NCI-H2029 treated with DMSO at 0.1 percent for 48 hours (cell line): ENCODE results near the gene MFSD2B.
"Not testable (repeated sequence)": the region's sequence is repeated elsewhere in the genome, so short reads cannot be mapped to it uniquely, and the experiment has no call there.

Source experiments
- DNase-seq: peaks from one replicate; lab custom pipeline; 2025; lab: John Stamatoyannopoulos, UW

MFSD2B gene

GRCh38 chr2:24009680-24010476, at the start of gene MFSD2B:
MFSD2B (plus strand) TSS chr2:24010085; CDS start chr2:24010097, 12 bp downstream.
- DNase-seq, result no peak

GRCh38 chr2:23967846-23968245, 42.0 kb upstream of the MFSD2B start:
- no peak for DNase-seq

GRCh38 chr2:23976883-23977282, 33.0 kb upstream of the MFSD2B start:
- DNase-seq, result no peak

GRCh38 chr2:23988371-23988770, 21.5 kb upstream of the MFSD2B start:
- DNase-seq, result no peak

- no peak for DNase-seq
Measured at GRCh38 chr2:23992931-23993330, 17.0 kb upstream of the MFSD2B start.

GRCh38 chr2:23993736-23994269, 16.1 kb upstream of the MFSD2B start:
- DNase-seq, result no peak

- no peak for DNase-seq
Measured at GRCh38 chr2:23994567-23994966, 15.3 kb upstream of the MFSD2B start.

- DNase-seq, result no peak
Measured at GRCh38 chr2:24007693-24008092, 2.2 kb upstream of the MFSD2B start.

- DNase-seq, result no peak
Measured at GRCh38 chr2:24008672-24009366, 1.1 kb upstream of the MFSD2B start.

GRCh38 chr2:24009367-24009679, 562 bp upstream of the MFSD2B start:
- no peak for DNase-seq

GRCh38 chr2:24010477-24011249, 778 bp downstream of the MFSD2B start:
- no peak for DNase-seq

- DNase-seq, result no peak
Measured at GRCh38 chr2:24011250-24012104, 1.6 kb downstream of the MFSD2B start.

GRCh38 chr2:24012521-24013188, 2.8 kb downstream of the MFSD2B start:
- DNase-seq, result no peak

- DNase-seq, result not testable (repeated sequence)
Measured at GRCh38 chr2:24014902-24015301, 5.0 kb downstream of the MFSD2B start.

GRCh38 chr2:24015562-24016375, 5.9 kb downstream of the MFSD2B start:
- DNase-seq, result no peak

GRCh38 chr2:24016376-24016761, 6.5 kb downstream of the MFSD2B start:
- DNase-seq, result no peak

GRCh38 chr2:24016853-24017703, 7.2 kb downstream of the MFSD2B start:
- no peak for DNase-seq

- no peak for DNase-seq
Measured at GRCh38 chr2:24017711-24018110, 7.8 kb downstream of the MFSD2B start.

GRCh38 chr2:24018241-24018640, 8.4 kb downstream of the MFSD2B start:
- DNase-seq, result no peak
